ENCODE results near the gene SIGLEC15.
"Not testable (repeated sequence)": the region's sequence is repeated elsewhere in the genome, so short reads cannot be mapped to it uniquely, and the experiment has no call there.

Gene SIGLEC15

DNA sequence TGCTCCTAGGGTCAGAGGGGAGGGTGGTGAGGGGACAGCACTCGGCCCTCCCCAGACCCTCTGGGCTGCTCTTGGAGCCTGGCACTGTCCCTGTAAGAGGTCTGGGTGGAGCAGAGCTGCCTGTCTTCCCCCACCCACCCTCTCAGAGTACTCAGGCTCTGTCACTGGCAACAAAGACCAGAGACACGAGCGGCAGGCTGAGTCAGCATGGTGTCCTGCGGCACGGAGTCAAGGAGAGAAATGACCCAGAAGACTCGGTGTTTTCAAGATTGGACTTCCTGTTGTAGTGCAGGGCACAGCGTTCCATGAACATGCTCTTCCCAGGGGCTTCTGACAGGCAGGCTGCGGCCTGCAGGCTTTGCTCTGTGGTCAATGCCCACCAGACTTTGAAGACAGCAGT is 19.9 kb downstream of the SIGLEC15 start:
- H3K4me2 ChIP-seq (ENCODE audit: low read length): no peak overlapping the region
- no peak for TF ChIP-seq EZH2phosphoT487 (IDR thresholded peaks at IDR 0.05; ENCODE audit: low read depth)
- TF ChIP-seq, protein P1, sequence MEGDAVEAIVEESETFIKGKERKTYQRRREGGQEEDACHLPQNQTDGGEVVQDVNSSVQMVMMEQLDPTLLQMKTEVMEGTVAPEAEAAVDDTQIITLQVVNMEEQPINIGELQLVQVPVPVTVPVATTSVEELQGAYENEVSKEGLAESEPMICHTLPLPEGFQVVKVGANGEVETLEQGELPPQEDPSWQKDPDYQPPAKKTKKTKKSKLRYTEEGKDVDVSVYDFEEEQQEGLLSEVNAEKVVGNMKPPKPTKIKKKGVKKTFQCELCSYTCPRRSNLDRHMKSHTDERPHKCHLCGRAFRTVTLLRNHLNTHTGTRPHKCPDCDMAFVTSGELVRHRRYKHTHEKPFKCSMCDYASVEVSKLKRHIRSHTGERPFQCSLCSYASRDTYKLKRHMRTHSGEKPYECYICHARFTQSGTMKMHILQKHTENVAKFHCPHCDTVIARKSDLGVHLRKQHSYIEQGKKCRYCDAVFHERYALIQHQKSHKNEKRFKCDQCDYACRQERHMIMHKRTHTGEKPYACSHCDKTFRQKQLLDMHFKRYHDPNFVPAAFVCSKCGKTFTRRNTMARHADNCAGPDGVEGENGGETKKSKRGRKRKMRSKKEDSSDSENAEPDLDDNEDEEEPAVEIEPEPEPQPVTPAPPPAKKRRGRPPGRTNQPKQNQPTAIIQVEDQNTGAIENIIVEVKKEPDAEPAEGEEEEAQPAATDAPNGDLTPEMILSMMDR (IDR thresholded peaks at IDR 0.05; ENCODE audit: low read depth, low read length): no peak
- H3K4me1 ChIP-seq (ENCODE audit: low read length): peaks cover 8% of the 10 kb centered on the region
- no peaks in the 10 kb centered on the region for H3K27me3 ChIP-seq (ENCODE audit: low read depth, low read length)
- peaks cover 8% of the 10 kb centered on the region for H3K36me3 ChIP-seq (replicated peaks; ENCODE audit: low read depth, low read length)
- no peaks in the 10 kb centered on the region for H3K79me2 ChIP-seq (ENCODE audit: low read length)
- no peaks in the 10 kb centered on the region for H3K9me3 ChIP-seq (ENCODE audit: insufficient read depth, low read length)
- H3K27ac ChIP-seq (ENCODE audit: low read length): no peak overlapping the region
- no peaks in the 10 kb centered on the region for H4K20me1 ChIP-seq (ENCODE audit: insufficient read depth, low read length)
- no peak overlapping the region for H3K9ac ChIP-seq (ENCODE audit: low read length)
- H2AFZ ChIP-seq (ENCODE audit: low read depth, low read length): no peak overlapping the region
- no peak overlapping the region for H3K4me3 ChIP-seq (ENCODE audit: low read length)

GRCh38 chr18:45847119-45847518 is 21.6 kb downstream of the SIGLEC15 start:
- Histone ChIP-seq H3K36me3 (replicated peaks; ENCODE audit: low read depth, low read length) (peaks cover 8% of the 10 kb centered on the region), H3K79me2 (ENCODE audit: low read length) (no peaks in the 10 kb centered on the region), H2AFZ (ENCODE audit: low read depth, low read length) (no peak overlapping the region), H4K20me1 (ENCODE audit: insufficient read depth, low read length) (no peaks in the 10 kb centered on the region), H3K9me3 (ENCODE audit: insufficient read depth, low read length) (no peaks in the 10 kb centered on the region), H3K27me3 (ENCODE audit: low read depth, low read length) (no peaks in the 10 kb centered on the region), H3K4me2 (ENCODE audit: low read length) (no peak overlapping the region), H3K4me1 (ENCODE audit: low read length) (peaks cover 8% of the 10 kb centered on the region), H3K4me3 (ENCODE audit: low read length) (no peak overlapping the region), H3K27ac (ENCODE audit: low read length) (no peak overlapping the region), H3K9ac (ENCODE audit: low read length) (no peak overlapping the region)
- no peak for TF ChIP-seq EZH2phosphoT487 (IDR thresholded peaks at IDR 0.05; ENCODE audit: low read depth)
- TF ChIP-seq, protein P1 (IDR thresholded peaks at IDR 0.05; ENCODE audit: low read depth, low read length): no peak

GRCh38 chr18:45848643-45849042 is 23.2 kb downstream of the SIGLEC15 start:
- H3K9me3 ChIP-seq (ENCODE audit: insufficient read depth, low read length); H2AFZ ChIP-seq (ENCODE audit: low read depth, low read length); H3K9ac ChIP-seq (ENCODE audit: low read length); H3K4me1 ChIP-seq (ENCODE audit: low read length); H3K4me3 ChIP-seq (ENCODE audit: low read length); H3K4me2 ChIP-seq (ENCODE audit: low read length); H4K20me1 ChIP-seq (ENCODE audit: insufficient read depth, low read length); H3K79me2 ChIP-seq (ENCODE audit: low read length); H3K27me3 ChIP-seq (ENCODE audit: low read depth, low read length); H3K27ac ChIP-seq (ENCODE audit: low read length): not testable (repeated sequence)
- peaks cover 19% of the 10 kb centered on the region for H3K36me3 ChIP-seq (replicated peaks; ENCODE audit: low read depth, low read length)

- Histone ChIP-seq H3K27ac (ENCODE audit: low read length) (no peak overlapping the region), H3K36me3 (replicated peaks; ENCODE audit: low read depth, low read length) (peaks cover 25% of the 10 kb centered on the region), H2AFZ (ENCODE audit: low read depth, low read length) (no peak overlapping the region), H3K27me3 (ENCODE audit: low read depth, low read length) (no peaks in the 10 kb centered on the region), H4K20me1 (ENCODE audit: insufficient read depth, low read length) (no peaks in the 10 kb centered on the region), H3K9ac (ENCODE audit: low read length) (no peak overlapping the region), H3K9me3 (ENCODE audit: insufficient read depth, low read length) (no peaks in the 10 kb centered on the region), H3K4me3 (ENCODE audit: low read length) (no peak overlapping the region), H3K79me2 (ENCODE audit: low read length) (no peaks in the 10 kb centered on the region), H3K4me2 (ENCODE audit: low read length) (no peak overlapping the region), H3K4me1 (ENCODE audit: low read length) (peaks cover 8% of the 10 kb centered on the region)
- no peak for TF ChIP-seq EZH2phosphoT487 (IDR thresholded peaks at IDR 0.05; ENCODE audit: low read depth)
- TF ChIP-seq, protein P1 (IDR thresholded peaks at IDR 0.05; ENCODE audit: low read depth, low read length): no peak
Measured at GRCh38 chr18:45849529-45849928, 24.1 kb downstream of the SIGLEC15 start.

DNA sequence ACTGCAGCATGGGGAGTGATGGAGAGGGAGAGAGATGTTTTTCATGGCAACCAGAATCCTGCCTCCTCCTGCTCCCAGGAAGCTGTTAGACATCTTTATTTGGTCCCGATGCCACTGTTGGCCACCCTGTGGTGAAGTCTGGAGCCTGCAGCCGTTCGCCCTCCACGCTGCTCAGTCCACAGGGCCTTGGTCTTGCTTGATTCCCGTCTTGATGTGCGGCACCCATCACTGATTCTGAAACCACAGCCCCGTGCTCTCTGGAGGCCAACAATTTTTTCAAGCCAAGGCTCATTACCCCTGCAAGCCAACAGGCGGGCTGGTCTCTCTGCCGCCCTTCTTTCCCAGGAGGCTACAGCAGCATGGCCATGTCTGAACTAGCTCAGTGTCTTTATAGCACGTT is 24.5 kb downstream of the SIGLEC15 start:
- Histone ChIP-seq H3K27me3 (ENCODE audit: low read depth, low read length) (no peaks in the 10 kb centered on the region), H3K4me2 (ENCODE audit: low read length) (no peak overlapping the region), H3K9ac (ENCODE audit: low read length) (no peak overlapping the region), H4K20me1 (ENCODE audit: insufficient read depth, low read length) (no peaks in the 10 kb centered on the region), H3K9me3 (ENCODE audit: insufficient read depth, low read length) (no peaks in the 10 kb centered on the region), H3K79me2 (ENCODE audit: low read length) (no peaks in the 10 kb centered on the region), H3K36me3 (replicated peaks; ENCODE audit: low read depth, low read length) (peaks cover 28% of the 10 kb centered on the region), H2AFZ (ENCODE audit: low read depth, low read length) (no peak overlapping the region), H3K27ac (ENCODE audit: low read length) (no peak overlapping the region), H3K4me3 (ENCODE audit: low read length) (no peak overlapping the region), H3K4me1 (ENCODE audit: low read length) (peaks cover 8% of the 10 kb centered on the region)
- TF ChIP-seq EZH2phosphoT487 (IDR thresholded peaks at IDR 0.05; ENCODE audit: low read depth): no peak
- TF ChIP-seq, protein P1 (IDR thresholded peaks at IDR 0.05; ENCODE audit: low read depth, low read length): peak; percentile 40
